Brain pericyte (primary cell): ENCODE data around the gene NANOS1.

Source experiments
- DNase-seq: peaks from one replicate; pipeline ENCODE4 v3.0.0-alpha.2; 2012; ENCODE audit warnings: low read depth, low spot score

NANOS1 gene

DNA sequence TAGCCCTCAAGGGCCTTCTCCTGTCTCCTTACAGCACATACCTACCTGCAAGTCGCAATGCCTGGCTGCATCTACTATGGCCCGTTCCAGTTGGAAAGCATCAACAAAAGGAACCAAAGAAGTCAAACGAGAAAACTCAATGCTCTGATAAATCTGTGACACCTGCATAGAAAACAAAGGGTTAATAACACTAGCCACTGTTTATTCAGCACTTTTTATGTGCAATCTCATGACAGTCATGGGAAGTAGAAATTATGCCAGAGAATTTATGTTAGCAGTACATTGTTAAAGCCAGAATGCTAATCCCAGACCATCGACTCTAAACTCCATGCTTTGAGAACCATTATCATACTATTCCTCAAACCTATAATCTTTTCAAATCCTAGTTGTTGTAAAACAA is 30.0 kb downstream of the NANOS1 start:
- DNase-seq, result no peak

DNA sequence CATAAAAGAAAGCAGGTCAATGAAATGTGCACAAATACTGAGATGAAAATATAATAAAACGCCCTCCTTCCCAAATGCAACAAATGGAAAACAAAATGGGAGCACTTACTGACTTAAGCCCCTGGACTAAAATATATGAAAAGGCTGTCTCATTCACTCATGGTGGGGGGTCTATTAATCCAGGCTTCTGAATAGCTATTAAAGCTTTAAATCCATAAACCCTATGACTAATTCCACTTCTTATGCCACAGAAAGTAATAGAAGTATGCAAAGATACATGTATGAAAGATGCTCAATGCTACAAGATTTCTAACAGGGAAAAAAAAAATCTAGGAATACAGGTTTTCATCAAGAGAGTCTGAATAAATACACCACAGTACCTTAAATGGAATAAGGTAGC is 30.6 kb downstream of the NANOS1 start:
- DNase-seq, result no peak

DNA sequence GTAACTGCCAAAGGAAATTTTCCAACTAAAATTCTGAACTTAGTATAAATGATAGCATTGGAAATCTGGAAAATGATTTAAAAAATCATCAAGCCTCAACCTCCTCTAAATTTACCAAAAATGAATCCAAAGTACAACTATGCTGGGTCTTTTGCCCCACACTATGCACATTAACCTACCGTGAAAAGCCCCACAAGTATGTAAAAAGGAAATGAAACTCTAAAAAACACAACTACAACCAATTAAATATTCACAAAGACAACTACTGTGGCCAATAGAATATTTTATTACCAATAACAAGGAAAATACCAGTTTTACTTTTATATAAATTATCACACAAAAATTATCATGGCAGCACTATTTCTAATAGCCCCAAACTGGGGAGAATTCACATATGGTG is 31.8 kb downstream of the NANOS1 start:
- DNase-seq, result no peak

DNA sequence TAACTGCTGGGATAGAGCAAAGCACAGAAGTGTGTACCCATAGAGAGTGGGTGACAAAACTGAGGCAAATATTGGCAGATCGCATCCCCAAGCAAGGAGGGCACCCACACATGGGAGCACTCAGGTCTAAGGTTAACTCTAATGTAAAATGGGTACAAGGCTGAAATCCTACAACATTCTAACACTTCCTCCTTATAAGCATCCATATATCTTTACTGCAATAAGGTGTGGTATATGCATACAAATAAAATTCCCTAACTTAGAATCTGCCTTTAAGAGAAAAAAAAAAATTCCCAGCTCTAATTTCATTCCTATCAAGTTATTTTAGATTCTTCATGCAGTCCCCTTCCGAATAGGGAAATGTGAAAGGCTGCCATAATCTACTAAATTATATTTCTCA is 32.4 kb downstream of the NANOS1 start:
- DNase-seq, result no peak

DNA sequence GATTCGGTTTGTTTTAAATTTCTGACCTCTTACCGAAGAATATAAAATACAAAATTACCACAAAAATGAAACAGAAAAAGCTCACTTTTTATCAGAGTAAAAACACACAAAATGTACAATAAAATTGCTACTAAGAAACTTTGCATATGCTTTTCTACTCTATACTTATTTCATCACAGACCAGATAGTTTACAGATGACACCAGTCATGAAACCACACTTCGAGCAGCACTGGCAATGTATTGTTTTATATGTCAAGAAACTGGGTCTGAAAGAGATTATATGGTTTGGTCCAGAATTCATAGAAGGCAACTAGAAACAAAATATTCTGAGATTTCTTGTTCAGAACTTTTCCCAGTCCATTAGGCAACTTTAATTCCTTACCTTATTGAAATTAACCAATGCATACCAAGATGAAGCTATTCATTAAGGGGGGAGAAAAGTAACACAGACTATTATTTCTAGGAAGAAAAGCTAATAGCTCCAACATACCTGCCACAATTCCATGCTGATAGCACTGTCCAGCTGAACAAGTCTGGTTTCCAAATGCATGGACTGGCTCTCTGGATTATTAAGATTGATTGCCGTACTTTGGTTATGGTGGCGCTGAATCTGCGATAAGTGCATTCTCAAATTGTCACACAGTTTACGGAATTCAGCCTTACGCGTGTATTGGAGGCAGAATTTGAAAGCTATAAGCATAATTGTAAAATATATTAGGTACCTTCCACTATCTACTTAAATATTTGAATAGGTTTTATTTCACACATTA is 41.1 kb downstream of the NANOS1 start:
- no peak for DNase-seq

DNA sequence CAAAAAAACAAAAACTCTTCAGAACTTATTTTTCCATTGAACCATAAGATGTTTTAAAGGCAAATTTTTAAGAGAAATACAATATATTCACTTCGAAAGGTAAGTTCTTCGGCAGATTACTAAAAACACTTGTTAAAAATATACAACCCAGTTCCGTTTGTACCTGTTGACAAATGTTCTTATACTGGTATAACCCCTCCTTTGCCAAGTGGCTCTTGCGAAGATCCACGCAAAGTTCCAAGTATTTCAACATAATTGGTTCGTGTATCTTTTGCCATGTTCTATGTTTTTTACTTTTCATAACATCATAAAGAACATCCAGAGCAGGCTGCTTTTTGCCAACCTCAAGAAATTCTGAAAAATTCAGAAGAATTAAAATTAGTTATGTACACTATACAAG is 44.1 kb downstream of the NANOS1 start:
- DNase-seq, result no peak

DNA sequence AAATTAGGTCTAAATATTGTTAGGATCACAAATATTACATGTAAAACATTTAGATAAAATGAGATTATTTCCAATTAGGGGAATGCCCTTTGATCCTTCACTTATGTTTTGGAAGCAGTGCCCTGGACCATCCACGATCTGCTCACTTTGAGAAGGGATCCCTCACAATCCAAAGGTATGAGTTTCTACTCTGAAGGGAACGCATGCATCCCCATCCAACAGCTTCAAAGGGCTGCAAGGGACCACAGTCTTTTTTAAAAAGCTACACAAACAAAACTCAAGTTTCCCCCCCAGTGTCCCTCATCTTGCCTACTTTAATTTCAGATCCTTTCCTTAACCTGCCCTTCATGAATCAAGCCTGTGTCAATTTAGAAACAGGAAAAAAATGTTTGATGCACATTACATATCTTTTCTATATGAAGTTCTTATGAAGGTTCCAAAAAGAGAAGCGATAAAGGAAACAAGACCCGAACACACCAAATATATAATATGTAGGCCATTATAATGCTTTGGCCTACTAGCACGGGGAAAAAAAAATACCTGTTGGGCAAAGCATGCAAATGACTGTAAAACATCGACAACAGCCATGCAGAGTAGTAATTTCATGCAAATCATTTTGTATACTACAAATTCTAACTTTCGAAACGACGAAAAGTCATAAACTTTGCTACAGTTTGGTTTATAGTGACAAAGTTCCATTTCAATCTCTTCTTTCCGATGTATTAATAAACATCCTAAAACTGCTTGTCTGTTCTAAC is 49.1 kb downstream of the NANOS1 start:
- DNase-seq, result no peak

DNA sequence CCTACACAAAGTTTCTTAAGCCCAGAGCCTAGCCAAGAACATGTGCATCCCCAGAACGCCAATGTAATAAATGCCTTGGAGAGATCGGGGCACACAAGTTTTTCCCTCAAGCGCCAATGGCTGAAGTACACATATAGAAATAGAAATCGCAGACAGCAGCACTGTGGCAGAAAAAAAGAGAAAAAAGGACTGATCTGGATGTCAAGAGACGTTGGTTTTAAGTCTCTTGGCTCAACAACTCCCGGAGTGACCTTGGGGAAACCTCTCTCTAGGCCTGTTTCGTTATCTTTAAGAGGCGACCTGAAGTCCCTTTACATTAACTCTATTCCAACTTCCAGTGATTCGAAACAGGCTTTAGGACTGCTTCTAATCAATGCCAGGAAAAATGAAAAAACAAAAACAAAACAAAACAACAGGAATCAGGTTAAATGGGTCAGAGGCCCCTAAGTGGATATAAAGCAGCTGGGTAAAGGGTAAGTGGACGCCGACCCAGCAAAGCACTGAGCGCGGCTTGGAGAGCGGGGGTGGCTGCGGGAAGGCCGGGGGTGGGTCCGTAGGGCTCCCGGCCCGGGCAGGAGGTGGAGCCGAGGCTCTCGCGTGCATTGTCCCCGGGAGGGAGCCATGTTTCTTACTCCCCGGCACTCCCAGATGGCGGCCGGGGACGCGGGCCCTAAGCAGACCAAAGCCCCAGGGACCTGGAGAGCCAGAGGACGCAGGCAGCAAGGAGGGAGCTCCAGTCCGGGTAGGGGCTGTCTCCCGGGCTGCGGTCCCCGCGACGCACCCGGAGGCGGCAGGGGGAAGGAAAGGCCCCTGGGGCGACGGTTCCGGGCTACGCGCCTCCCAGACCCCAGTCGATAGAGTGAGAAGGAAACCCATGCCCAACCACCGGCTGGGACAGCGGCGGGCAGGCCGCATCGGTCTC is 50.3 kb downstream of the NANOS1 start:
- DNase-seq, result peak; percentile 26

DNA sequence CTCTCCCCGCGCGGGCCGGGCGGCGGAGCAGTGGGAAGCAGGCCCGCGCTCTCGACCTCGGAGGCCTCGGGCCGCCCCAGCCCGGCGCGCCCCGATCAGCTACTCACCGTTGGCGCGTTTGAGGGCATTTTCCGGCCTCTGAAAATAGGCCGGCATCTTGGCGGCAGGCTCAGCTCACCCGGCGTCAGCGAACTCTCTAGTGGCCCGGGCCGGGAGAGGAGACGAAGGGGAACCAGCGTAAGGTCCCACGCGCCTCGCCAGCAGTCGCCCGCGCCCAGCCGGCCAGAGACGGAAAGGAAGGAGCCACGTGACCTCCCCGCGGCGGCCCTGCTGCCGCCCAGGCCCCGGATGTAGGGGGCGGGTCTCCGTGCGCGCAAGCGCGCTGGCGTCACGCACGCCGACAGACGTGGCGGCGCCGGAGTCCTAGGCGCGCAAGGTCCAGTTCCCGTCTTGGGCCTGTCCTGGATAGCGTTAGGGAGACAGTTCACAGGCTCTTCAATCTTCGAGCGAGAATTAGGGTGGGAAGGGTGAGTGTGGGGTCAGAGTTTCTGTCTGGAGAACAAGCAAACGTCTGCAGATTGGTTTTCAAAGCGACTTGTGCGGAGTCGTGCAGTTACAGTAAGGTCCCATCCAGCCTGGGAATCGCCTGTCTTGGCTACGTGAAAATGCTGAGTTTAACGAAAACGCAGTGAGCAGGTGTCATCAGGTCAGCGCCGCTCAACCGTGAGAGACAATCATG is 51.2 kb downstream of the NANOS1 start, which contains the start of gene EIF3A:
Gene EIF3A (minus strand): TSS at position 297 of the 739 bp plus-strand sequence. CDS start 141 bp downstream, at position 156.
- DNase-seq, result peak; percentile 76
